GM18508 (cell line): ENCODE results near the gene DMD.
"Not testable (repeated sequence)": the region's sequence is repeated elsewhere in the genome, so short reads cannot be mapped to it uniquely, and the experiment has no call there.

Source experiments
- ATAC-seq: cut with Tn5 transposase; IDR thresholded peaks from one replicate; pipeline ENCODE4 v1.9.1; 2021; ENCODE audit warnings: moderate number of reproducible peaks; ENCODE audit not compliant: insufficient read depth, unreplicated experiment

The DMD gene

GRCh38 chrX:31506360-31506759 is 1705.0 kb downstream of the DMD start:
- ATAC-seq, result no peak

GRCh38 chrX:31500921-31501320 is 1710.4 kb downstream of the DMD start:
- ATAC-seq, result no peak

- no peak for ATAC-seq
Observed at GRCh38 chrX:31499109-31499508, 1712.2 kb downstream of the DMD start.

- no peak for ATAC-seq
Observed at GRCh38 chrX:31497086-31497485, 1714.3 kb downstream of the DMD start.

- ATAC-seq, result no peak
Observed at GRCh38 chrX:31487951-31488350, 1723.4 kb downstream of the DMD start.

- ATAC-seq, result no peak
Observed at GRCh38 chrX:31483336-31483735, 1728.0 kb downstream of the DMD start.

- ATAC-seq, result no peak
Observed at GRCh38 chrX:31480696-31481095, 1730.7 kb downstream of the DMD start.

- ATAC-seq, result no peak
Observed at GRCh38 chrX:31471229-31471628, 1740.1 kb downstream of the DMD start.

GRCh38 chrX:31470753-31471152 is 1740.6 kb downstream of the DMD start:
- ATAC-seq, result not testable (repeated sequence)

- ATAC-seq, result no peak
Observed at GRCh38 chrX:31464306-31464915, 1746.9 kb downstream of the DMD start.

- ATAC-seq, result no peak
Observed at GRCh38 chrX:31461266-31461665, 1750.1 kb downstream of the DMD start.

- ATAC-seq, result no peak
Observed at GRCh38 chrX:31459361-31459760, 1752.0 kb downstream of the DMD start.

- no peak for ATAC-seq
Observed at GRCh38 chrX:31449965-31450364, 1761.4 kb downstream of the DMD start.

GRCh38 chrX:31449081-31449480 is 1762.3 kb downstream of the DMD start:
- no peak for ATAC-seq

- ATAC-seq, result no peak
Observed at GRCh38 chrX:31445542-31445941, 1765.8 kb downstream of the DMD start.

GRCh38 chrX:31443654-31444053 is 1767.7 kb downstream of the DMD start:
- ATAC-seq, result no peak

GRCh38 chrX:31440546-31440945 is 1770.8 kb downstream of the DMD start:
- no peak for ATAC-seq

GRCh38 chrX:31436424-31436823 is 1774.9 kb downstream of the DMD start:
- ATAC-seq, result no peak

GRCh38 chrX:31435592-31435991 is 1775.8 kb downstream of the DMD start:
- ATAC-seq, result no peak

GRCh38 chrX:31433856-31434255 is 1777.5 kb downstream of the DMD start:
- ATAC-seq, result no peak

GRCh38 chrX:31429915-31430314 is 1781.4 kb downstream of the DMD start:
- no peak for ATAC-seq

GRCh38 chrX:31423609-31424189 is 1787.7 kb downstream of the DMD start:
- ATAC-seq, result no peak
